MCF 10A (cell line): Measurements from ENCODE around the gene CORO2B. TPM values are rescaled to one million over a fixed set of nuclear protein-coding genes. Genes with fewer than 3 reads are reported as not detected.

Experiments used
- BruUV-seq: library from RNA; stranded (reverse); fragments of 400-500 nt; replicated peaks from 2 replicates; lab custom pipeline; 2021; lab: Mats Ljungman, UMichigan
- CTCF ChIA-PET: fragments of 300-600 bp; sonication (Branson Sonifier 250); formaldehyde crosslinking; extraction: SDS; loops from one replicate; lab custom pipeline; 2021; ENCODE audit warnings: antibody characterized with exemption, inconsistent platforms; lab: Yijun Ruan, JAX
- POLR2A ChIA-PET: fragments of 300-600, 350-650 bp; sonication (Branson Sonifier 250); formaldehyde crosslinking; extraction: SDS; loops from one replicate; lab custom pipeline; 2020; ENCODE audit warnings: antibody characterized with exemption, inconsistent platforms; lab: Yijun Ruan, JAX
- DNase-seq: peaks from one replicate; pipeline ENCODE4 v3.0.0-alpha.2; 2018; ENCODE audit not compliant: unreplicated experiment
- H3K27ac Mint-ChIP-seq: one replicate; pipeline ENCODE4 v1.8.0; 2022; ENCODE audit warnings: mild to moderate bottlenecking, low read depth, mixed read lengths; ENCODE audit not compliant: unreplicated experiment
- H3K27me3 Mint-ChIP-seq: one replicate; pipeline ENCODE4 v1.8.0; 2022; ENCODE audit warnings: mixed read lengths; ENCODE audit not compliant: insufficient read depth, unreplicated experiment
- H3K36me3 Mint-ChIP-seq: one replicate; pipeline ENCODE4 v1.8.0; 2022; ENCODE audit warnings: mild to moderate bottlenecking, moderate library complexity, mixed read lengths; ENCODE audit not compliant: insufficient read depth, unreplicated experiment
- H3K4me1 Mint-ChIP-seq: one replicate; pipeline ENCODE4 v1.8.0; 2022; ENCODE audit warnings: mixed read lengths; ENCODE audit not compliant: insufficient read depth, unreplicated experiment
- H3K4me3 Mint-ChIP-seq: one replicate; pipeline ENCODE4 v1.8.0; 2022; ENCODE audit warnings: mild to moderate bottlenecking, moderate library complexity, mixed read lengths; ENCODE audit not compliant: unreplicated experiment
- H3K9me3 Mint-ChIP-seq: one replicate; pipeline ENCODE4 v1.8.0; 2022; ENCODE audit warnings: mixed read lengths; ENCODE audit not compliant: unreplicated experiment
- intact Hi-C: fragments of 100-400 bp; cut with micrococcal nuclease; formaldehyde crosslinking; loops from 2 replicates; pipeline ENCODE4 v1.14.1; 2022
- total RNA-seq: library from RNA; stranded (reverse); gene quantifications from 2 replicates; pipeline ENCODE4 v1.2.3, GENCODE V29; 2022
- TF ChIP-seq, protein P1 (sequence below): fragments of 200-600 bp; IDR thresholded peaks from one replicate; pipeline ENCODE4 v1.8.0; 2022; ENCODE audit warnings: antibody characterized with exemption, mild to moderate bottlenecking; ENCODE audit not compliant: unreplicated experiment

CORO2B gene
- total RNA-seq, 1 experiment from 2014 or later: 0.79 TPM

DNA sequence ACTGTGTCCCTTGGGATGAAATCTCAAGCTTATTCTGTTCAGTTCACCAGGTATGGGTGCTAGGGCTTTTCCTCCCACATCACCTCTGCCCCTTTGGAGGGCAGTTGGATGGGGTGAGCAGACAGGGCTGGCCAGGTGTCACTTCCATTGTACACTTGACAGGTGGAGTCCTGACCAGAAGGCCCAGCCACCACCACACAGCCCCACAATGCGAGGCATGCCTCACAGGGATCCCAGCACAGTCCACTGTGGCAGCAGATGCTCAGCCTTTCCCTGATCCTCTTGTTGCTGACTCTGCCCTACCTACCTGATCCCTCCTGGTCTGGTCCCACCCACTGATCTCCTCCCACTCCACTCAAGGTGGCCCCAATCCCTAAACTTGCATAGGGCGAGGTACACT is 153.7 kb downstream of the CORO2B start:
- Mint-ChIP-seq H3K27ac (no peak overlapping the region), H3K27me3 (no peaks in the 10 kb centered on the region), H3K4me3 (no peak overlapping the region), H3K9me3 (no peaks in the 10 kb centered on the region), H3K36me3 (peaks cover 7% of the 10 kb centered on the region), H3K4me1 (no peaks in the 10 kb centered on the region)
- CTCF ChIA-PET: interaction anchor here (0.5 to 1.8 kb wide), 3 partner anchors 10 to 175 kb away, joined by 3 to 20 read pairs (median 3); no protein-coding TSS in a partner anchor
- POLR2A ChIA-PET: no interaction called here
- TF ChIP-seq, protein P1, sequence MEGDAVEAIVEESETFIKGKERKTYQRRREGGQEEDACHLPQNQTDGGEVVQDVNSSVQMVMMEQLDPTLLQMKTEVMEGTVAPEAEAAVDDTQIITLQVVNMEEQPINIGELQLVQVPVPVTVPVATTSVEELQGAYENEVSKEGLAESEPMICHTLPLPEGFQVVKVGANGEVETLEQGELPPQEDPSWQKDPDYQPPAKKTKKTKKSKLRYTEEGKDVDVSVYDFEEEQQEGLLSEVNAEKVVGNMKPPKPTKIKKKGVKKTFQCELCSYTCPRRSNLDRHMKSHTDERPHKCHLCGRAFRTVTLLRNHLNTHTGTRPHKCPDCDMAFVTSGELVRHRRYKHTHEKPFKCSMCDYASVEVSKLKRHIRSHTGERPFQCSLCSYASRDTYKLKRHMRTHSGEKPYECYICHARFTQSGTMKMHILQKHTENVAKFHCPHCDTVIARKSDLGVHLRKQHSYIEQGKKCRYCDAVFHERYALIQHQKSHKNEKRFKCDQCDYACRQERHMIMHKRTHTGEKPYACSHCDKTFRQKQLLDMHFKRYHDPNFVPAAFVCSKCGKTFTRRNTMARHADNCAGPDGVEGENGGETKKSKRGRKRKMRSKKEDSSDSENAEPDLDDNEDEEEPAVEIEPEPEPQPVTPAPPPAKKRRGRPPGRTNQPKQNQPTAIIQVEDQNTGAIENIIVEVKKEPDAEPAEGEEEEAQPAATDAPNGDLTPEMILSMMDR: no peak
- no peak for DNase-seq
- no TSS peak for BruUV-seq
- intact Hi-C loops: no loop called here

DNA sequence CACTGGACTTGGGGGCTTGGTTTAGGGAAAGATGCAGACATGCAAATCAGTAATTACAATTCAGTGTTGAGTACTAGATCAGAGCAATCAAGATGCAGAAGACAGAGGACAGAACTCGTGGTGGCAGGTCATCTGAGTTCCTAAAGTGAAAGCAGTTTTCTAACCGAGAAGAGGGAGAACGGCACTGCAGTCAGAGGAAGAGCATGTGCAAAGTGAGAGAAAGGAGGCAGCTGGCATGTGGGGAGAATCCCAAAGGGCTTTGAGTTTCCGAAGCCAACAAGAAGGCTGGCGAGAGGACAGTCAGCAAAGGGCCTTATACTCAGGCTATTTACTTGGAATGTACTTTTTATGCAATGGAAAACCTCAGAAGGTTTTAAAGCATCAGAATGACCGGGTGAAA is 154.9 kb downstream of the CORO2B start:
- ChIA-PET CTCF (no interaction called here), POLR2A (no interaction called here)
- DNase-seq: no peak
- no peak overlapping the region for H3K27ac Mint-ChIP-seq
- no peak overlapping the region for H3K4me3 Mint-ChIP-seq
- H3K4me1 Mint-ChIP-seq: no peaks in the 10 kb centered on the region
- intact Hi-C loops: no loop called here
- no TSS peak for BruUV-seq
- H3K27me3 Mint-ChIP-seq: no peaks in the 10 kb centered on the region
- H3K36me3 Mint-ChIP-seq: peaks cover 7% of the 10 kb centered on the region
- H3K9me3 Mint-ChIP-seq: no peaks in the 10 kb centered on the region
- TF ChIP-seq, protein P1: no peak

DNA sequence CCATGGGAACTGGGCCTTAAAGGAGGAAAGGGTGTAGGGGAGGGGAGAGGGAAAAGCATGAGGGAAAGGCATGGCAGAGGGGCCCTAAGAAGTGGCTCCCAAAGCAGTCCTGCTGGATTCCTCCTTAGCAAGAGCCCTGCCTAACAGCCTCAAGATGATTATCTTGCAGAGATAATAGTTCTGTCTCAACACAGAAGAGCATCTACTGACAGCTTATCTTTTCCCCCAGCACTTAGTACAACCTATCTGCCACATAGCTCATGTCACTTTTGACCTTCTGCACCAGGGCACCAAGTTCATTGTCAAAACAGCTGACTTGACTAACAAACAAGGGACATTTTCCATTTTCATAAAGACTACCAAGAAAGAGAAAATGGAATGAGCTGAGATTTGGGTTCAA is 155.6 kb downstream of the CORO2B start:
- no peak overlapping the region for H3K4me3 Mint-ChIP-seq
- TF ChIP-seq, protein P1: no peak
- intact Hi-C loops: no loop called here
- no peak overlapping the region for H3K27ac Mint-ChIP-seq
- H3K9me3 Mint-ChIP-seq: no peaks in the 10 kb centered on the region
- H3K36me3 Mint-ChIP-seq: peaks cover 7% of the 10 kb centered on the region
- DNase-seq: no peak
- no peaks in the 10 kb centered on the region for H3K27me3 Mint-ChIP-seq
- ChIA-PET POLR2A (no interaction called here), CTCF (interaction anchor here (1.0 kb wide), 1 partner anchor 141 kb away, joined by 7 read pairs; no protein-coding TSS in a partner anchor)
- no TSS peak for BruUV-seq
- no peaks in the 10 kb centered on the region for H3K4me1 Mint-ChIP-seq

DNA sequence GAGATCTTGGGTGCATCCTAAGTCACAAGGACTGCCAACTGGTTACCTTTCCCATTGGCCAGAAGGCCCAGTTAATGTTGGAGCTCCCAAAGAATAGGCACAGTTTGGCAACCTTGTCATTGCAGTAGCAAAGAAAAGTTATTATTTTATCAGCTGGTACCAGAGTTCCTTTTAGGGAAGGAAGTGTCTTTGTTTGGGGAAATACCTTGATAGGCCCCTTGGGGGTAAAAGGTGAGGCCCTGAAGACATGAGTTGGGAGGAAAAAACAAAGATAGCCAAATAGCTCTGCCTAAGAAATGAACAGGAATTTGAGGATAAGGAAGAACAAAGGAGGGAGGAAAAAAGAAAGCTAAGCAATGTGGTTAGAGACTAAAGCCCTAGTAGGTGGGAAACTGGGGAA is 156.1 kb downstream of the CORO2B start:
- Mint-ChIP-seq H3K27me3 (no peaks in the 10 kb centered on the region), H3K36me3 (peaks cover 7% of the 10 kb centered on the region), H3K4me1 (no peaks in the 10 kb centered on the region), H3K9me3 (no peaks in the 10 kb centered on the region), H3K4me3 (no peak overlapping the region), H3K27ac (no peak overlapping the region)
- POLR2A ChIA-PET: no interaction called here
- no peak for DNase-seq
- BruUV-seq: no TSS peak
- TF ChIP-seq, protein P1: no peak
- CTCF ChIA-PET: interaction anchor here (0.9 to 1.1 kb wide), 3 partner anchors 49 to 185 kb away, joined by 3 to 7 read pairs (median 4); no protein-coding TSS in a partner anchor
- intact Hi-C loops: no loop called here
